ENCODE results near the gene RAB3B. TPM values are rescaled to one million over a fixed set of nuclear protein-coding genes. Genes with fewer than 3 reads are reported as not detected.

The RAB3B gene
- total RNA-seq, 1 donor from 2014 or later, result 8.2 TPM

- TF ChIP-seq CTCF (IDR thresholded peaks at IDR 0.05), result peak; percentile 94
- H3K36me3 Mint-ChIP-seq (ENCODE audit: unreplicated experiment), result no peaks in the 10 kb centered on the region
- no peak overlapping the region for H3K27ac Mint-ChIP-seq (ENCODE audit: unreplicated experiment)
- no peaks in the 10 kb centered on the region for H3K27me3 Mint-ChIP-seq (ENCODE audit: unreplicated experiment)
- no peaks in the 10 kb centered on the region for H3K9me3 Mint-ChIP-seq (ENCODE audit: unreplicated experiment)
- DNase-seq (ENCODE audit: extremely low spot score, unreplicated experiment), result peak; percentile 86
- peaks cover 23% of the 10 kb centered on the region for H3K4me1 Mint-ChIP-seq (ENCODE audit: unreplicated experiment)
- no peak overlapping the region for H3K4me3 Mint-ChIP-seq (ENCODE audit: unreplicated experiment)
Measured at GRCh38 chr1:52002038-52002917, 11.8 kb upstream of the RAB3B start.

GRCh38 chr1:51998701-51999100 is 8.2 kb upstream of the RAB3B start:
- Mint-ChIP-seq H3K36me3 (ENCODE audit: unreplicated experiment) (no peaks in the 10 kb centered on the region), H3K27me3 (ENCODE audit: unreplicated experiment) (no peaks in the 10 kb centered on the region), H3K4me1 (ENCODE audit: unreplicated experiment) (peaks cover 4% of the 10 kb centered on the region), H3K9me3 (ENCODE audit: unreplicated experiment) (no peaks in the 10 kb centered on the region), H3K27ac (ENCODE audit: unreplicated experiment) (no peak overlapping the region), H3K4me3 (ENCODE audit: unreplicated experiment) (no peak overlapping the region)
- no peak for TF ChIP-seq CTCF (IDR thresholded peaks at IDR 0.05)
- no peak for DNase-seq (ENCODE audit: extremely low spot score, unreplicated experiment)

GRCh38 chr1:51997974-51998382 is 7.5 kb upstream of the RAB3B start:
- Mint-ChIP-seq H3K36me3 (ENCODE audit: unreplicated experiment) (no peaks in the 10 kb centered on the region), H3K27me3 (ENCODE audit: unreplicated experiment) (no peaks in the 10 kb centered on the region), H3K4me1 (ENCODE audit: unreplicated experiment) (peaks cover 4% of the 10 kb centered on the region), H3K27ac (ENCODE audit: unreplicated experiment) (no peak overlapping the region), H3K9me3 (ENCODE audit: unreplicated experiment) (no peaks in the 10 kb centered on the region), H3K4me3 (ENCODE audit: unreplicated experiment) (no peak overlapping the region)
- no peak for TF ChIP-seq CTCF (IDR thresholded peaks at IDR 0.05)
- no peak for DNase-seq (ENCODE audit: extremely low spot score, unreplicated experiment)

- H3K36me3 Mint-ChIP-seq (ENCODE audit: unreplicated experiment), result no peaks in the 10 kb centered on the region
- H3K27ac Mint-ChIP-seq (ENCODE audit: unreplicated experiment), result no peak overlapping the region
- no peak for TF ChIP-seq CTCF (IDR thresholded peaks at IDR 0.05)
- peak overlapping the region; percentile 66 for H3K4me3 Mint-ChIP-seq (ENCODE audit: unreplicated experiment)
- H3K9me3 Mint-ChIP-seq (ENCODE audit: unreplicated experiment), result no peaks in the 10 kb centered on the region
- H3K4me1 Mint-ChIP-seq (ENCODE audit: unreplicated experiment), result peaks cover 12% of the 10 kb centered on the region
- DNase-seq (ENCODE audit: extremely low spot score, unreplicated experiment), result no peak
- H3K27me3 Mint-ChIP-seq (ENCODE audit: unreplicated experiment), result peaks cover 9% of the 10 kb centered on the region
Measured at GRCh38 chr1:51989582-51990477, 670 bp downstream of the RAB3B start.

GRCh38 chr1:51988254-51988653 is 2.2 kb downstream of the RAB3B start:
- H3K27me3 Mint-ChIP-seq (ENCODE audit: unreplicated experiment), result peaks cover 9% of the 10 kb centered on the region
- no peak overlapping the region for H3K27ac Mint-ChIP-seq (ENCODE audit: unreplicated experiment)
- peaks cover 12% of the 10 kb centered on the region for H3K4me1 Mint-ChIP-seq (ENCODE audit: unreplicated experiment)
- DNase-seq (ENCODE audit: extremely low spot score, unreplicated experiment), result no peak
- TF ChIP-seq CTCF (IDR thresholded peaks at IDR 0.05), result no peak
- no peaks in the 10 kb centered on the region for H3K9me3 Mint-ChIP-seq (ENCODE audit: unreplicated experiment)
- no peaks in the 10 kb centered on the region for H3K36me3 Mint-ChIP-seq (ENCODE audit: unreplicated experiment)
- no peak overlapping the region for H3K4me3 Mint-ChIP-seq (ENCODE audit: unreplicated experiment)

Measured in osteocyte (in vitro differentiated cells).